Testis (tissue), 2 donors: Measurements from ENCODE around the gene CDK5RAP2.

Source experiments
- POLR2A ChIP-seq: fragments of 450-650 bp; IDR thresholded peaks from one replicate; pipeline ENCODE4 v1.6.1; 2017; ENCODE audit warnings: antibody characterized with exemption, mild to moderate bottlenecking, moderate library complexity
- TF ChIP-seq, protein P1 (sequence below), 3 experiments: fragments of 450-650 bp in 2 of 3; fragments of 200-600 bp in 1 of 3; sonication (generic) in 1 of 3; IDR thresholded peaks; one replicate each; pipeline ENCODE4 v1.5.1; 2016 to 2019; ENCODE audit warnings: antibody characterized with exemption in 3 of 3, mild to moderate bottlenecking in 2 of 3, moderate library complexity in 1 of 3

DNA sequence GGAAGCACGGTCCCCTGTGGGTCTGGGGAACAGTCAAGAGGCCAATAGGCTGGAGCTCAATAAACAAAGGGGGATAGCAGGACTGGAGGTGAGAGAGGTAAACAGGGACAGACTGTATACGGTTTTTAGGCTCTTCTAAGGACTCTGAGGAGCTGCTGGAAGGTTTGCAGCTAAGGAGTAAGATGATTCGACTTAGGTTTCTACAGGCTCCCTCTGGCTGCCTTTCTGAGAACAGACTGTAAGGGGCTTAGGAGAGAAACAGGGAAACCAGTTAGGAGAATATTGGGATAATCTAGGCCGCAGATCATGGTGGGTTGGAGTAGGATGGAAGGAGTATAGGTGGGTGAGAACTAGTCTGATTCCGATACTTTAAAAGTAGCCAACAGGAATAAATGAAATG is 10.4 kb downstream of the CDK5RAP2 start:
- TF ChIP-seq POLR2A = no peak
- TF ChIP-seq, protein P1, sequence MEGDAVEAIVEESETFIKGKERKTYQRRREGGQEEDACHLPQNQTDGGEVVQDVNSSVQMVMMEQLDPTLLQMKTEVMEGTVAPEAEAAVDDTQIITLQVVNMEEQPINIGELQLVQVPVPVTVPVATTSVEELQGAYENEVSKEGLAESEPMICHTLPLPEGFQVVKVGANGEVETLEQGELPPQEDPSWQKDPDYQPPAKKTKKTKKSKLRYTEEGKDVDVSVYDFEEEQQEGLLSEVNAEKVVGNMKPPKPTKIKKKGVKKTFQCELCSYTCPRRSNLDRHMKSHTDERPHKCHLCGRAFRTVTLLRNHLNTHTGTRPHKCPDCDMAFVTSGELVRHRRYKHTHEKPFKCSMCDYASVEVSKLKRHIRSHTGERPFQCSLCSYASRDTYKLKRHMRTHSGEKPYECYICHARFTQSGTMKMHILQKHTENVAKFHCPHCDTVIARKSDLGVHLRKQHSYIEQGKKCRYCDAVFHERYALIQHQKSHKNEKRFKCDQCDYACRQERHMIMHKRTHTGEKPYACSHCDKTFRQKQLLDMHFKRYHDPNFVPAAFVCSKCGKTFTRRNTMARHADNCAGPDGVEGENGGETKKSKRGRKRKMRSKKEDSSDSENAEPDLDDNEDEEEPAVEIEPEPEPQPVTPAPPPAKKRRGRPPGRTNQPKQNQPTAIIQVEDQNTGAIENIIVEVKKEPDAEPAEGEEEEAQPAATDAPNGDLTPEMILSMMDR (IDR thresholded peaks at IDR 0.05) = no peak
